ENCODE measurements around the gene NCOA7. TPM values are rescaled to one million over a fixed set of nuclear protein-coding genes. Genes with fewer than 3 reads are reported as not detected.

Gene NCOA7
- total and polyA plus RNA-seq, 9 of the 15 experiments (the other 6 are each of a cell fraction or from before 2014, with no cell fraction given): 5.8 to 14.6 (median 9.3) TPM

GRCh38 chr6:125924169-125924568 lies 133.4 kb downstream of the NCOA7 start (continued):
- no peak for TF ChIP-seq BCLAF1 (IDR thresholded peaks at IDR 0.05; ENCODE audit: borderline replicate concordance in 1 of 2, control insufficient read depth in 1 of 2, low read depth in 2 of 2, low read length in 1 of 2)
- no peak for TF ChIP-seq NELFE (IDR thresholded peaks at IDR 0.05; ENCODE audit: insufficient read depth, insufficient read length)
- TF ChIP-seq FOXM1 (IDR thresholded peaks at IDR 0.05; ENCODE audit: low read depth): no peak
- no peak for TF ChIP-seq FOXM1 (CRISPR knock-in tag; IDR thresholded peaks at IDR 0.05; ENCODE audit: low read depth)
- TF ChIP-seq BCL6 (CRISPR knock-in tag; IDR thresholded peaks at IDR 0.05): no peak
- no peak for TF ChIP-seq CBX1 (IDR thresholded peaks at IDR 0.05; ENCODE audit: low read depth)
- no peak for TF ChIP-seq SMARCB1 (IDR thresholded peaks at IDR 0.05; ENCODE audit: insufficient read length, low read depth)
- no peak for TF ChIP-seq HEY1 (CRISPR knock-in tag; IDR thresholded peaks at IDR 0.05; ENCODE audit: borderline replicate concordance)
- TF ChIP-seq SMARCA5 (IDR thresholded peaks at IDR 0.05): no peak
- TF ChIP-seq RCOR1 (IDR thresholded peaks at IDR 0.05; ENCODE audit: borderline replicate concordance in 1 of 2, low read depth in 2 of 2, low read length in 2 of 2): peak in 1 of 2 experiments; percentile 23; a peak in 1 of 4 replicates
- TF ChIP-seq THRA (IDR thresholded peaks at IDR 0.05): peak; percentile 95
- no peak for TF ChIP-seq DEAF1 (CRISPR knock-in tag; IDR thresholded peaks at IDR 0.05)
- TF ChIP-seq CREB3L1 (IDR thresholded peaks at IDR 0.05; ENCODE audit: borderline replicate concordance, low read depth): no peak
- no peak for TF ChIP-seq POLR3G (IDR thresholded peaks at IDR 0.05; ENCODE audit: extremely low read depth, insufficient read length, insufficient replicate concordance)
- no peak for TF ChIP-seq HLTF (IDR thresholded peaks at IDR 0.05)
- TF ChIP-seq FOXP1 (CRISPR knock-in tag; IDR thresholded peaks at IDR 0.05): no peak
- TF ChIP-seq CTCFL (IDR thresholded peaks at IDR 0.05; ENCODE audit: borderline replicate concordance, insufficient read depth, low read depth, low read length, poor library complexity, severe bottlenecking): no peak
